Stimulated activated naive CD8-positive, alpha-beta T cell treated with anti-CD3 and anti-CD28 coated beads, Interleukin-15, Interleukin-2, amounts not matched to agents 100 U/mL and 50 U/mL, for 24 hours (primary cell): Measurements from ENCODE around the gene EYA2.
"Not testable (repeated sequence)": the region's sequence is repeated elsewhere in the genome, so short reads cannot be mapped to it uniquely, and the experiment has no call there.

Experiments
- ATAC-seq: fragments of 150-1000 bp; cut with Tn5 transposase; one replicate; pipeline ENCODE4 v1.10.0; 2021
- DNase-seq: peaks from one replicate; pipeline ENCODE4 v3.0.0; 2021

EYA2 gene, protein sequence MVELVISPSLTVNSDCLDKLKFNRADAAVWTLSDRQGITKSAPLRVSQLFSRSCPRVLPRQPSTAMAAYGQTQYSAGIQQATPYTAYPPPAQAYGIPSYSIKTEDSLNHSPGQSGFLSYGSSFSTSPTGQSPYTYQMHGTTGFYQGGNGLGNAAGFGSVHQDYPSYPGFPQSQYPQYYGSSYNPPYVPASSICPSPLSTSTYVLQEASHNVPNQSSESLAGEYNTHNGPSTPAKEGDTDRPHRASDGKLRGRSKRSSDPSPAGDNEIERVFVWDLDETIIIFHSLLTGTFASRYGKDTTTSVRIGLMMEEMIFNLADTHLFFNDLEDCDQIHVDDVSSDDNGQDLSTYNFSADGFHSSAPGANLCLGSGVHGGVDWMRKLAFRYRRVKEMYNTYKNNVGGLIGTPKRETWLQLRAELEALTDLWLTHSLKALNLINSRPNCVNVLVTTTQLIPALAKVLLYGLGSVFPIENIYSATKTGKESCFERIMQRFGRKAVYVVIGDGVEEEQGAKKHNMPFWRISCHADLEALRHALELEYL

DNA sequence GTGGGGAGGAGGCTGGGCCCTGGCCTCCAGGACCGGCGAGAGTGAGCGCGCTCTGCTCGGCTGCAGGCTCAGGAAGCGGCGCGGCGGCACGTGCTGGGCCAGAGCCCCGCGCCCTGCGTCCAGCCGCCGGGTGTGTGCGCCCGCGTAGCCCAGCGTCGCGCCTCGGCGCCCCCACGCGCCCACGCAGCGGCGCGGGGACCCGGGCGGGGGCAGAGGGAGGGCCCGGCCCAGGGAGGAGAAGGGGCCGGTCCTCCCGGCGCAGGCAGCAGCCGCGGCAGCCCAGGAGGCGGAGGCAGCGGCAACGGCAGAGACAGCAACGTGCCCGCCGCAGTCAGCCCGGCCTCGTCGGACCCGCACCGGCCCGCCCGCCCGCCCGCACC lies at the start of gene EYA2:
Gene EYA2 (plus strand): TSS at position 265 of the 380 bp plus-strand sequence. CDS start 95,168 bp downstream, outside the sequence.
- ATAC-seq (no peak), DNase-seq (no peak)

DNA sequence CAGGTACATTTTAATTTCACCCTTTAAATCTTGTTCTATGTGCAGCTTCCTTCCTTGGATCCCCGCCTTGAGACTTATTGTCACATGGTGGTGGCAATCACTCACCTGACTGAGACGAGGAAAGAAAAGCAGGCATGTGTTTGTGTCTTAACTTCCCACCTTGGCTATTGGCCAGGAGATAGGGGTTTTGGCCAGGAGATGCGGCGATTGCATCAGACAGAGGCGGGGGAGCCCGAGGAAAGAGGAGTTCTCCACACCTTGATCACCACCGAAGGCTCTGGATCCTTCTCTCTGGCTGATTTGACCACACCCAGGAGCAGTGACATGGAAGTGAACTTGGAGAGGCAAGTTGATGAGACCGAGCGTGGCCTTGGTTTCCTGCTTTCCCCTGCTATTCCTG lies 49.7 kb upstream of the EYA2 start:
- DNase-seq (no peak), ATAC-seq (no peak)

DNA sequence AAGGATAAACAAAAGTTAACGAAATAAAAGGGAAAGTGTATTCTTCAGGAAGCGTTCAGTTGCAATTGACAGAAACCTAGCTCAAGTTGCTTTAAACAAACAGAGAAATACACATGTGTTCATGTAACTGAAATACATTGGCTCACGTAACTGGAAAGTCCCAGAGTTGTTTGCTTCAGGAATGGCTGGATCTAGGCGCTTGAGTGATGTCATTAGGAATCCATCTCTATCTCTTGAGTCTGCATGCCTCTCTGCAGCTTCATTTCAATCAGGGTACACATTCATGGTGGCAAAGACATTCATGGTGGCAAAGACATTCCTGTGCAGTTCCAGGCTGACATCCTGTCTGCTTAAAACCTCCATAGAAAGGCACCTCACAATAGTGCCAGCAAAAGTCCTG lies 45.4 kb upstream of the EYA2 start:
- DNase-seq, result no peak
- no peak for ATAC-seq

DNA sequence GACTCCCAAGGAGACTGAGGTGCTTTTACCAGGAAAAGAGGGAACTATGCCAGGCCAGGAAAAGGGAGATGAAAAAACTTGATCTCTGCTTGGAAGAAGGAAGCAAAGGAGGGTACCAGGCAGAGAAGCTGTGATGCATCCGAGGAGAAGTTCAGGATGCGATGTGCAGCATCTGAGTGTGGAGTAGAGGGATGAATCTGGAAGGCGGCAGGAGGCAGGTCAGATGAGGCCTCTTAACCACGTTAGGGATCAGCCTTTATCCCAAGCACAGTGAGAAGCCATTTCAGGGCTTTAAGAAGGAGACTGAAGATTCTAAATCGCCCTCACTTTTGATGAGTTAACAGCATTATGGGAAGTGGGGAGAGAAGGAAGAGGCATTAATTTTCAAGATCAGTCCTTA lies 44.9 kb upstream of the EYA2 start:
- DNase-seq (no peak), ATAC-seq (no peak)

DNA sequence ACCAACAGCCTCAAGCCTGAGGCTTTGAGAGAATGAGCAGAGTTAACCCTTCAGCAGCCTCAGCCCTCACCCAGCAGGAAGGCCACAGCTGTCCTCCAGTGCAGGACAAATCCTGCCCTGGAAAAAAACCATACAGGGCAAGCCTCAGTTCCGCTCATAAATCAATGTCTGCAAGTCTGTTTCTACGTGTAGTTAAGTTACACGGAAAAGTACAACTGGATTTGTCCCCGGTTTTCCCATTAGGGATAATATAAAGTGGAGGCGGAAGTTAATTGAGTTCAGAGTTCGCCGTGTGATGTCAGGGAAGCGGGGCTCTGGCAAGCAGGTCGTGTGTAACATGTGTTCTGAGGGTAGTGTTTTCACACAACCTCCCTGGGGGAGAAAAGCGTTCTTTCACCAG lies 44.2 kb upstream of the EYA2 start:
- DNase-seq (no peak), ATAC-seq (no peak)

DNA sequence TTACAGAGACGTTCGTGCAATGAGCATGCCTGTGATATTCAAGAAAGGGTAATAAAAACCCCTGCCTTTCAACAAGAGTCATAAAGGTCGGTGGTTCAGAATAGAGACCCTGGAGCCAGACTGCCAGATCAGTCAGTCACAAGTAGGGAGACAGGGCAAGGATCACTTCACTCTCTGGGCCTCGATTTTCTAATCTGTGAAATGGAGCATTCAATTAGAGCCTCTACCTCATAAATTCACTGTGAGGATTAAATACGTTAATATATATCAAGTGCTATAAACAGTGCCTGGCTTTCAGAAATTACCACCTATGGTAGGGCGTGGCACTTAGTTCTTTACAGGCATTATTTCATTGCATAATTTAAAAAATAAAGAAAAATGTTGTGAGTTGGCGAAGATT lies 43.7 kb upstream of the EYA2 start:
- no peak for DNase-seq
- no peak for ATAC-seq

DNA sequence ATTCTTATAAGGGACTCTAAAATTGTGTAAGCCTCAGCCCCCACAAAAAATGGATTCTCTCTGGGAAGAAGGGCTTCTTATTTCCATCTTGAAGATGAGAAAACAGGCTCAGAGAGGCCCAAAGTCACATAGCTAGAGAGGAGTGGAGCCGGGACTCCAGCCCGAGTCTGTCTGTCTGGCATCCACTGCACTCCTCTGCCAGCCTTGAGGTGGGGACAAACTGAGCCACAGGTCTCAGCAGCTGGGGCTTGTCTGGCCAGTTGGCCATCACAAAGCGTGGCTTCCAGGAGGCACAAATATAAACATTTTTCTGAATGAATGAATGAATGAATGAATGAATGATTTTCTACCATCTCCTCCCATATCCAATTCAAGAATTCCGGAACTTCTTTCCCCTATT lies 42.9 kb upstream of the EYA2 start:
- no peak for ATAC-seq
- no peak for DNase-seq

DNA sequence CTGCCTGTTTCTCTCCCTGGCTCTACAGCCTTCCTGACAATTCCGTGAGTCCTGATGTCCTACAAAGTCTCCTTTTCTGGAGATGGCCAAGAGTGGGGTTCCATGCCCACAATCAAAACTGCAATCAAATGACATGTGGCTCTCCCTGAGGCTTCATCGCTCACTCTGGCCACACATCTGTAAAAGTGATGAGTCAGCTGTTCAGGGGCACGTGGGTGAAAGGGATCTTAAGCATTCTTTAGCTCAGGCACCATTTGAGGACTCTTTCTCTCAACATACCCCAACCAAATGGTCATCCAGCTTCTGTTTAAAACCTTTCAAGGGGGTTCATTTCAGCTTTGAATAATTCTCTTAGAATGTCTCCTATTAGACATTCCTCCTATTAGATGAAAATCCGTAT lies 42.3 kb upstream of the EYA2 start:
- DNase-seq (no peak), ATAC-seq (no peak)

DNA sequence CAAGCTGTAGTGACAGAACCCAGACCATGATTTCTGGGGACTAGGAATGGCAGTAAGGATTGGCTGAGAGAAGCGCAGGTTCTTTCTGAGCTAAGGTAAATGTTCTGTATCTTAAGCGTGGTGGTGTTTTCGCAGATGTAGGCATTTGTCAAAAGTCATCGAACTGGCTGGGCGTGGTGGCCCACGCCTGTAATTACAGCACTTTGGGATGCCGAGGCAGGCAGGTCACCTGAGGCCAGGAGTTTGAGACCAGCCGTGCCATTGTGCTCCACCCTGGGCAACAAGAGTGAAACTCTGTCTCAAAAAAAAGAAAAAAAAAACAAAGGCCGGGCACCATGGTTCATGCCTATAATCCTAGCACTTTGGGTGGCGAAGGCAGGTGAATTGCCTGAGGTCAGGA lies 40.7 kb upstream of the EYA2 start:
- no peak for ATAC-seq
- DNase-seq, result no peak

DNA sequence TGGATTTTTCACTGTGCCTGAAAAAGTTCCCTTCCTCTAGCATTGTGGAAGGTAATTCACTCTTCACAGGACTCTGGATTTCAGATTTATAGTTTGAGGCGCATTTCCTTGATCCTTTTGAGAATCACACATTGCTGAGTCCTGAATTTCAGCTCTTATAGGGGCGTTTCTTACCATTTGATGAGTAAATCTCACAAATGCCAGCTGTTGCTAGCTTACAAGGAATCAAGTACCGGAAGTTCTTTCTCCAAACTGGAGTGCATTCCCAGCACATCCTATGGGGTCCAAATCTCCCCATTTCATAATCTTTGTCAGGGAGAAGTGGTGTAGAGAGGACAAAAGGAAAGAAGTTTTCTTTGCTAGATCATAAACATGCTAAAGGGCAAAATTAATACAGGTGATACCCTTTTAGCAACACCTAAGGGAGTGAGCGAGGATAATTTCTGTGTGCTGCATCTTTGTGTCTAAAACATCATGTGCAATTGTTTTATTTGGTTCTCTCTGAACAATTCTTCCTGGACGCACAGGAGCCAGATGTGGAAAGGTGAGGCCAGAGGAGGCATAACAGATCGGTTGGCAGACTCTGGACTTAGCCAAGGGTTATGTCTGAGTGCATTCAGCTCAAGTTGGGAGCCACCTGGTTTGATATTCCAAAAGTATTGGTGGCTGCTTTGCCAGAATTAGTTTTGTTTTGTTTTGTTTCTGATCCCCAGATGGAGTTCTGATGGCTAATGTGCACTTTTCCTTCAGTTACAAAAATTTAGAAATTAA lies 37.4 kb upstream of the EYA2 start:
- ATAC-seq (no peak), DNase-seq (no peak)

DNA sequence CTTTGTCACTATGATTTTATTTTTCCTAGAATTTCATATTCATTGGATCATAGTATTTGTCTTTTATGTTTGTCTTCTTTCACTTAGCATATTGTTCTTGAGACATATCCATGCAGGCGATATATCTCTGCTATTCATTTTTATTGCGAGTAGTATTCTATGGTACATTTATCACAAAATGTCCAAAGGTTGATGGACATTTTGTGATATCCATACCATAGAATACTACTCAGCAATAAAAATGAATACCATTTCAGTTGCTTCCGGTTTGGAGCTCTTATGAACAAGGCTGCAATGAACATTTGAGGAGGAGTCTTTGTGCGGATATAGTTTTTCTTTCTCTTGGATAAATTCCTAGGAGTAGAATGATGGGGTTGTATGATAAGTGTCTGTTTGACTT lies 28.8 kb upstream of the EYA2 start:
- ATAC-seq (no peak), DNase-seq (no peak)

DNA sequence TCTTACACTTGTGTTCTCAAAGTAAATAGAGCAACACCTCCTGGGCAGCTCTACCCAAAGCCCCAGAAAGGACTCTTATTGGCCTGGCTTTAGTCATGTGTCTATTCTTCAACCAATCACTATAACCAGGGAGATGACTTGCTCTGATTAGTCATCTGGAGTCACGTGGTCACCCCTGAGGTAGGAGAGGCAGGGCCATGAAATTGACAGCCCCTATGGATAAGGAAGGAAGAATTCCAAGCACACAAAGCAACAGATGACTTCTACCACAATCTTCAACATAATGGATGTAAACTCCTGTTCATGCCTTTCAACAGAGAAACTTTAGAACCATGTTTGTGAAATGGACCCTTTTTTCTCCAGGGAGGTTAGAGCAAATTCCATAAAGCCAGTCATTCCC lies 24.6 kb upstream of the EYA2 start:
- DNase-seq (no peak), ATAC-seq (no peak)

DNA sequence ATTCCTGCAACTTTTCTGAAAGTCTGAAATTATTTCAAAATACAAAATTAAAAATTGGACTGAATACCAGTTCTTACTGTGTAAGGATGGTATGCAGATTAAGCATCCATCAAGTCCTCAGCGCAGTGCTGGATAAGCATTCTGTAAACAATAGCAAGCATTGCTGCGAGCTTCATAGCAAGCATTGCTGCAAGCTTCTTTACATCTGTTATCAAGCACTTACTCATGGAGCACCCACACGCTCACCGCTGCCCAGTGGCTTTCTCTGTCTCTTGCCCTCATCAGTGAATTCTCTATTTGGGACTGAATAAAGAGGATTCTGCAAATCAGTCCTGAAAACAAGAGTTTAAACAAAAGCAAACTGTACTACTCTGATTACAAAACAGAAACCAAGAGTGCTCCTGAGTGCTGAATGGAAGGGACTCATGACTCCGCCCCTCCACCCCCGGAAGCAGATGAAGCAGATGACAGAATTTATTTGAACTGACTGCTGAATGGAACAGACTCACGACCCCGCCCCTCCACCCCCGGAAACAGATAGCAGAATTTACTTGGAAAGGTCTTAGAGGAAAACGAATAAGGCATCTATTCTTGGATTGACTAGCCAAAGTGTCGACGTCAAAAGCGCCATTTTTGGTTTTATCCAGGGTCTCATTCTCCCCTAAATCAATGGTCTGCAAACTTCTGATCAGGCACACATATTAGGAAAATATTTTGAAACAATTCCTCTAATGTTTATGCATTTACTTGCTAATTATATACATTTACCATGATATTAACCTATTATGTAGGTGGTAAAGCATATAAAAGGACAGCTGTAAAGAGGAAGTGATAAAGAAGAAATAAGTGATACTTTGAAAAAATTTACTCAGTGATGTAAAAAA lies 22.1 kb upstream of the EYA2 start:
- ATAC-seq (no peak), DNase-seq (no peak)

DNA sequence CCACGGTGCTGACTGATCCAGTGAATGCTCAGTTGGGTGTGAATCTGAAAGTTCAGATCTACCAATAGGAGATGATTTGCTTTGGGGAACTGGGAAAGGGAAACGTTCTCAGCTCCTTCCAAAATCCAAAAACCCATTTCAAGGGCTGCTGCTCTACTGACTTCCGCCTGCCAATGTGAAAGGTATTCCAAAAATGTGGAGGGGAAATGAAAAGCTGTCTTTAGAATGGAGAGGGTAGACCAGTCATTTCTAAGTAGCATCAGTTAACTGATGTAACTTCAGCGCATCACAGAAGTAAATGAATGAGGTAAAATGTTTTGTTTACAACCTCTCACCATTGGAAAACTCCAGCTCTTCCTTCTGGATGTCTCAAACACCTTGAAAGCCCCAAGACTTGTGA lies 19.6 kb upstream of the EYA2 start:
- DNase-seq (no peak), ATAC-seq (no peak)

DNA sequence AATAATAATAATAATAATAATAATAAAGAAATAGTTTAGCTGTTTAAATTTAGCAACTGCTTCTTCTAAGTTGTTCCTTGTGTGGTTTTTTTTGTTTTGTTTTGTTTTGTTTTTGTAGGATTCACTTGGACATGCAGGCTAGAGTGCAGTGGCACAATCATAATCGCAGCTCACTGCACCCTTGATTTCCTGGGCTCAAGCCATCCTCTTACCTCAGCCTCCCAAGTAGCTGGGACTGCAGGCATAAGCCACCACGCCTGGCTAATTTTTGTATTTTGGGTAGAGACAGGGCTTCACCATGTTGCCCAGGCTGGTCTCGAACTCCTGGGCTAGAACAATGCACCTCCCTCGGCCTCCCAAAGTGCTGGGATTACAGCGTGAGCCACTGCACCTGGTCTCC lies 15.3 kb upstream of the EYA2 start:
- no peak for DNase-seq
- no peak for ATAC-seq

DNA sequence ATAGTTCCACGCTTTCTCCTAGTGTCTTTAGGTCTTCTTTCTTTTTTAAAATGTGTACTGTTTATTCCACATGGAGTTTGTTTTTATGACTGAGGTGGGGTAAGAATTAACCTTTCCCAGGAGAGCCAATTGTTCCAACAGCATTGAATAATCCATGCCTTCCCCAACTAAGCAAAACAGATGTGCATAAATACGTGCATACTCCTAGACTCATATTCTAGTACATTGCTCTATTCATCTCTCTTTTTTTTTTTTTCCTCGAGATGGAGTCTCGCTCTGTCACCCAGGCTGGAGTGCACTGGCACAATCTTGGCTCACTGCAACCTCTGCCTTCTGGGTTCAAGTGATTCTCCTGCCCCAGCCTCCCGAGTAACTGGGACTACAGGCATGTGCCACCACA lies 14.7 kb upstream of the EYA2 start:
- not testable (repeated sequence) for ATAC-seq, DNase-seq

DNA sequence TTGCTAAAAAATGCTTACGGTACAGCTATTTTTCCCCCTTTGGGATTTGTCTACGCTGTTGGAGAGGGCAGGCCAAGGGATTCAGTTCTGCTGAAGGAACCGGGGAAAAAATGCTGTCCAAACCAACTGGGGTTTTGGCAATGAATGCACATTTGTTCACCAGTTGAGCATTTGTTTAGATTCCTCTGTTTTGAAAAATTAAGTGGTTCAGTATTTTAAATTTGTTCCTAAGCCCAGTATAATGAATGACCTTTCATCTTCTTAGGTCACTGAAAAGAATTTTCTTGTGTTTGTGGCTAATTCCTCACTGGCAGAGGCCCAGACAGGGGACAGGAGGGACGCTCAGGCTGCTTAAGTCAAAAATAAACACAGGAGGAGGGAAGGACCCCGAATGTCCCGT lies 10.8 kb upstream of the EYA2 start:
- ATAC-seq, result no peak
- no peak for DNase-seq

DNA sequence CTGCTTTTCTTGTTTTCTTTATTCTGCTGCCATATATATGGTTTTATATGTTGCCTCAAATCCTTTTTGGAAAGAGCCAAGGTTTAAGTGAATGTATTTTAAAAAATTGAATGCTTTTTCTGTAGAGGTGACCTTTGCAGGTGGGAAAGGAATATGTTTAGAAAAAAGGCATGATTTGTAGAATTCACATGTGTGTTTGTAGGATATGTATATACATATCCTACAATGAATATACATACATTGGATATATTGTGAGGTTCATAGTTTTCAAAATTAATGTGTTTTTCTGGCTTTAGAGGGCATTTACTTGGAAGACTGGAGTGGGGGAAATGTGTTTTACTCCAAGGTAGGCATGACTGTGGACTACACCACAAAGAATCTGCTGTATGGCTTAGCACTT lies 4.0 kb upstream of the EYA2 start:
- DNase-seq (no peak), ATAC-seq (no peak)

DNA sequence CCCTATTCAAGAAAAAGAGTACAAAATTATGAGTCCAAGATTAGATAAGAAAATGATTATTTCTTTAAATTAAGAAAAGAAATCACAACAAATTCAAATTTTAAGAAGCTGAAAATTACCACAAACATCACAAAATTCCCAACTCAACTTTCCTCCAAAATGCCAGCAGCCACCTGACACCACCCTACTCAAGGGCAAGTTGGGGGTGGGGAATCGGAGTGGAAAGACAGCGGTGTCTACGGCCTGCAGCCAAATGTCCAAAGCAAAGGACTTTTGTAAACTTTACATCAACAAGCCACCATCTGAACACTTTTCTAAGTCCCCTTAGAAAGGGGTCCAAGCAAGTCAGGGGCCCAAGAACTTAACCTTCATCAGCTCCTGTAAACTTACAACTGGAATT lies 1.6 kb upstream of the EYA2 start:
- DNase-seq, result no peak
- ATAC-seq, result no peak

DNA sequence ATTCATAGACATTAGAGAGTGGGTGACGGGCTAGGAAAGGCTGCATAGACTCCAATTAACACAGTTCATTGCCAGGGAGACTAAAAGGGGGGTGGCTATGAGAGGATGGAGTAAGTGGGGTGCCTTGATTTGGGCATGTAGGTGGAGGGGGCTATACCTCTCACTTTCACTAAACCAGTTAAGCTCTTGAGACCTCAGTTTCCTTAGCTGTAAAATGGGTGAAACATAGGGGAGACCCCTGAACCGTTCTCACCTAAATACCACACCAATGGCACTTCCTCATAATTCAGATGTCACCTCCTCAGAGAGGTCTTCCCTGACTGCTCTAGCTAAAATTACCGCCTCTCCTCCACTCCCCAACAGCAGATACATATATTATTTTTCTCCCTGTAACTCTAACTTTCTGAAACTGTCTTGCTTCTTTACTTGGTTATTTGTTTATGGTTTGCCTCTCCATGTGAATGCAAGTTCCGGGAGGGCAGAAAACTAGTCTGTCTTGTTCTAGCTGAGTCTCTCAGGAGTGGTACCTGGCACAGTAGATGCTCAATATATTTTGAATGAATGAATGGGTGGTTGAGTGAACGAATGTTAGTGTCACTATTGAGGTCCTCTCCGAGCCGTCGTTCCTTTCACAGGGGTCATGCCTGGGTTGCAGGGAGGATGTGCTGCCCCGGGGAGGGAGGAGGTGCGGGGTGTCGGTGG lies 615 bp upstream of the EYA2 start:
- no peak for DNase-seq

DNA sequence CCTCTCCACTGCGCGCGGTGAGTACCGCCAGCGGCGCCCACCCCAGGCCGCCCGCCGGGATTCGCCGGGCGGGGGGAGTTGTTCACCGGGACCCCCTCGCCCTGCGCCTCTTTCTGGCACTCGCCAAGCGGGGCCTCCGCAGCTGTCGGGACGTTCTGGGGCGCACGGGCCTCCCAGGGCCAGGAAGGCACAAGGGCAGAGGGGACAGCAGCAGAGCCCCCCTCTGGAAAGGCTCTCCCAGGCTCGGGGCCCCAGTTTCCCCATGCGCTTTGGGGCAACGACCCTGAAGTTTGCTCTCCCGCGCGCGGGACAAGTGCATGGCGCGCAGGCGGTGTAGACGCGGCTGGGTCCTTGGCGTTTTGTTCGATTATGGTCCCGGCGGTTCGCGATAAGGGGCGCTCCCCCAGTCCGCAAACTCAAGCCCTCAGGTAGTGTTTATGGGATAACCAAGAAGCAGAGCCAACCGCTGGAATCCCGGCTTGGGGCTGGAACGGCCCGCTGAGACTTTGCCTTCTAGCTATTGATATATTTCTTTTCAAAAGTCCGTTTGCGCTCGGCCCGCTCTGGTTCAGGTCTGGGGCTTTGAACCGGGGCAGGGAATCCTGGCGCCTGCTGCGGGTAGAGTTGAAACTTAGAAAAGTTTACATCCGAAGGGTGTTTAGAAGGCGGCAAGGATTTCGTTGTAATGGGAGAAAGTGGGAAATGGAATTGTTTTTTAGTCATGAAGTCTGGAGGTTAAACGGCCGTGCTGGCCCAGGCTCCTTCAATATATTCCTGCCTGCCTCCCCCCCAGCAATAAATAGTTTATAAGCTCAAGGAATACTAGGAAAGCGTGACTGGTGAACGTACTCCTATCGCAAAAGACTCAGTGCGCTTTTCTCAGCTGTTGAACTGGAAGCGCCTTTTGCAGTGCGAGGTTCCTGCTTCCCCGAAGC lies 595 bp downstream of the EYA2 start:
- ATAC-seq (no peak), DNase-seq (no peak)

More for the DNA sequence above, 615 bp upstream of the EYA2 start:
- ATAC-seq, result no peak
